ENCODE measurements around the gene IGSF21. TPM values are rescaled to one million over a fixed set of nuclear protein-coding genes. Genes with fewer than 3 reads are reported as not detected.

Gene IGSF21
- total RNA-seq, 1 donor from 2014 or later, result not detected

- Mint-ChIP-seq H3K27ac (no peak overlapping the region), H3K4me1 (ENCODE audit: low read depth) (peaks cover 8% of the 10 kb centered on the region), H3K4me3 (ENCODE audit: low read depth) (peak overlapping the region; percentile 58), H3K36me3 (ENCODE audit: insufficient read depth) (no peaks in the 10 kb centered on the region), H3K9me3 (ENCODE audit: low read depth) (no peaks in the 10 kb centered on the region), H3K27me3 (peaks cover 87% of the 10 kb centered on the region)
- TF ChIP-seq CTCF (IDR thresholded peaks at IDR 0.05; ENCODE audit: unreplicated experiment), result peak; percentile 63
- DNase-seq (ENCODE audit: low spot score, unreplicated experiment), result peak; percentile 46
These were observed 2.4 kb downstream of the IGSF21 start for GRCh38 chr1:18109756-18110597.

DNA sequence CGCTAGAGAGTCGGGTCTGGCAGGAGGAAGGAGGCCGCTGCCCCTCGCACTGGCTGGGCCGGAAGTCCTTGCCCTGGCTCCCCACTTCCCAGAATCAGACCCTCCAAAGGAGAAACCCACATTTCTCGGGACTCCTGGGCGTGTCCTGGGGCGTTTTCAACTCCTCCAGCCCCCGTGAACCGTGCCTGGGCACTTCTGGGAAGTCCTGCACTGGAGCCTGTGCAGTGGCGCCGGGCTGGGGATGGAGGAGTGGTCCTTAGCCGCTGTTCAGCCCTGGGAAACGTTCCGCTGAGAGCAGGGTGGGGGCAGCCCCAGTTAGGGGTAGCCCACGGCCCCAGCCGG, 3.0 kb downstream of the IGSF21 start:
- DNase-seq (ENCODE audit: low spot score, unreplicated experiment), result no peak
- H3K4me1 Mint-ChIP-seq (ENCODE audit: low read depth), result peaks cover 8% of the 10 kb centered on the region
- TF ChIP-seq CTCF (IDR thresholded peaks at IDR 0.05; ENCODE audit: unreplicated experiment), result no peak
- peaks cover 89% of the 10 kb centered on the region for H3K27me3 Mint-ChIP-seq
- no peak overlapping the region for H3K4me3 Mint-ChIP-seq (ENCODE audit: low read depth)
- H3K36me3 Mint-ChIP-seq (ENCODE audit: insufficient read depth), result no peaks in the 10 kb centered on the region
- no peak overlapping the region for H3K27ac Mint-ChIP-seq
- no peaks in the 10 kb centered on the region for H3K9me3 Mint-ChIP-seq (ENCODE audit: low read depth)

GRCh38 chr1:18110968-18111367, 3.4 kb downstream of the IGSF21 start:
- TF ChIP-seq CTCF (IDR thresholded peaks at IDR 0.05; ENCODE audit: unreplicated experiment), result no peak
- H3K36me3 Mint-ChIP-seq (ENCODE audit: insufficient read depth), result no peaks in the 10 kb centered on the region
- peak overlapping the region; percentile 5 for H3K4me3 Mint-ChIP-seq (ENCODE audit: low read depth)
- no peaks in the 10 kb centered on the region for H3K9me3 Mint-ChIP-seq (ENCODE audit: low read depth)
- H3K27ac Mint-ChIP-seq, result no peak overlapping the region
- no peak for DNase-seq (ENCODE audit: low spot score, unreplicated experiment)
- H3K27me3 Mint-ChIP-seq, result peaks cover 89% of the 10 kb centered on the region
- H3K4me1 Mint-ChIP-seq (ENCODE audit: low read depth), result peaks cover 8% of the 10 kb centered on the region

- DNase-seq (ENCODE audit: low spot score, unreplicated experiment), result no peak
- H3K27me3 Mint-ChIP-seq, result peaks cover 89% of the 10 kb centered on the region
- no peak overlapping the region for H3K27ac Mint-ChIP-seq
- no peaks in the 10 kb centered on the region for H3K36me3 Mint-ChIP-seq (ENCODE audit: insufficient read depth)
- no peak overlapping the region for H3K4me3 Mint-ChIP-seq (ENCODE audit: low read depth)
- TF ChIP-seq CTCF (IDR thresholded peaks at IDR 0.05; ENCODE audit: unreplicated experiment), result no peak
- no peaks in the 10 kb centered on the region for H3K9me3 Mint-ChIP-seq (ENCODE audit: low read depth)
- peaks cover 8% of the 10 kb centered on the region for H3K4me1 Mint-ChIP-seq (ENCODE audit: low read depth)
These were observed 4.2 kb downstream of the IGSF21 start for GRCh38 chr1:18111605-18112297.

DNA sequence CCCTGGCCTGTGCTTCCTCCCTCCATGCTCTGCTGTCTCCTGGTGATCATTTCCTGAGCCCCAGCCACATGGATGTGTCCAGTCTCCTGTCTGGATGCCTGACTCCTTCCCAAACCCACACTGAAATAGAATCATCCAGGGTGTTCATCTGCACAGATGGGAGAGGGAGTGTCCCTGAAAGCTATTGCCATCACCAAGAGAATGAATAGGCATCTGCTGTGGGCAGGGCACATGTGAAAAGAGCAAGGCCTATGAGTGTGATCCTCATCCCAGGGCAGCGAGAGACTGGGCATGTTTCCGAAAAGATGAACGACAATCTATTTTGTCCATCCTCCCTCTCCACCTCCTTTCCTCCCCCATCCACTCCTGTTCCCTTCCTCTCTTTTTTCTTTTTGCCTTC, 5.0 kb downstream of the IGSF21 start:
- no peak overlapping the region for H3K27ac Mint-ChIP-seq
- H3K27me3 Mint-ChIP-seq, result peaks cover 90% of the 10 kb centered on the region

More for the DNA sequence above, 5.0 kb downstream of the IGSF21 start:
- no peak overlapping the region for H3K4me3 Mint-ChIP-seq (ENCODE audit: low read depth)
- H3K9me3 Mint-ChIP-seq (ENCODE audit: low read depth), result no peaks in the 10 kb centered on the region
- no peaks in the 10 kb centered on the region for H3K36me3 Mint-ChIP-seq (ENCODE audit: insufficient read depth)
- DNase-seq (ENCODE audit: low spot score, unreplicated experiment), result no peak
- peaks cover 8% of the 10 kb centered on the region for H3K4me1 Mint-ChIP-seq (ENCODE audit: low read depth)
- no peak for TF ChIP-seq CTCF (IDR thresholded peaks at IDR 0.05; ENCODE audit: unreplicated experiment)
